GM12878 (cell line): Measurements from ENCODE around the gene AURKA. TPM values are rescaled to one million over a fixed set of nuclear protein-coding genes. Genes with fewer than 3 reads are reported as not detected.
A peak's percentile ranks its signal among the peaks of the same experiment; 100 is the strongest.

Experiments used
- ATAC-seq: fragments of 200-7000 bp; cut with Tn5 transposase; 3 replicates; pipeline ENCODE4 v1.9.1; 2020; ENCODE audit warnings: mild to moderate bottlenecking, moderate library complexity
- BruUV-seq: library from RNA; stranded (reverse); fragments of 400-500 nt; replicated peaks from 2 replicates; lab custom pipeline; 2021; lab: Mats Ljungman, UMichigan
- CTCF ChIA-PET: fragments of 300-600 bp; sonication (Branson Sonifier 250); formaldehyde crosslinking; extraction: SDS; loops from one replicate; lab custom pipeline; 2021; ENCODE audit warnings: inconsistent platforms; lab: Yijun Ruan, JAX
- POLR2A ChIA-PET: fragments of 350-600 bp; formaldehyde crosslinking; extraction: SDS; loops from one replicate; lab custom pipeline; 2021; ENCODE audit warnings: inconsistent platforms; lab: Charles Lee
- RAD21 ChIA-PET: fragments of 300-600 bp; sonication (Branson Sonifier 250); formaldehyde crosslinking; loops from one replicate; lab custom pipeline; 2023; ENCODE audit warnings: antibody characterized with exemption; ENCODE audit not compliant: unreplicated experiment; lab: Charles Lee
- SMC1A ChIA-PET: fragments of 300-600 bp; sonication (Branson Sonifier 250); formaldehyde crosslinking; loops from one replicate; lab custom pipeline; 2023; ENCODE audit not compliant: unreplicated experiment, uncharacterized antibody; lab: Charles Lee
- DNase-seq: peaks from one replicate; pipeline ENCODE4 v3.0.0-alpha.2; 2011; ENCODE audit warnings: low read depth, low spot score
- FAIRE-seq: peaks from 3 replicates; lab custom pipeline; 2011; peaks lifted over from hg19 to GRCh38; lab: Jason Lieb, UNC
- H2AFZ ChIP-seq: 2 replicates; pipeline ENCODE4 v1.6.0; 2011; ENCODE audit warnings: low read depth, low read length, control low read depth; ENCODE audit not compliant: control insufficient read depth
- H3K27ac ChIP-seq: 2 replicates; pipeline ENCODE4 v1.5.1; 2011; ENCODE audit warnings: control low read depth; ENCODE audit not compliant: control insufficient read depth, insufficient read depth
- H3K27me3 ChIP-seq, 2 experiments: replicated peaks in 1 of 2; 2 replicates each; pipeline versions ENCODE4 v1.6.0 to v1.6.1; 2011; ENCODE audit warnings: low read length in 1 of 2; ENCODE audit not compliant: control insufficient read depth in 2 of 2, insufficient read depth in 2 of 2
- H3K36me3 ChIP-seq, 2 experiments: 2 replicates each; pipeline ENCODE4 v1.5.1; 2011; ENCODE audit warnings: low read length in 1 of 2; ENCODE audit not compliant: control insufficient read depth in 2 of 2, insufficient read depth in 2 of 2
- H3K4me1 ChIP-seq: 2 replicates; pipeline ENCODE4 v1.6.1; 2011; ENCODE audit warnings: mild to moderate bottlenecking, low read length, moderate library complexity, mixed read lengths; ENCODE audit not compliant: control insufficient read depth, insufficient read depth
- H3K4me2 ChIP-seq: 2 replicates; pipeline ENCODE4 v1.6.0; 2011; ENCODE audit warnings: control low read depth; ENCODE audit not compliant: control insufficient read depth, insufficient read depth
- H3K4me3 ChIP-seq: fragments of 200-600 bp; sonication (generic); 2 replicates; pipeline ENCODE4 v1.5.1; 2016
- H3K79me2 ChIP-seq: 2 replicates; pipeline ENCODE4 v1.6.0; 2011; ENCODE audit warnings: low read length; ENCODE audit not compliant: control insufficient read depth, insufficient read depth
- H3K9ac ChIP-seq: 2 replicates; pipeline ENCODE4 v1.8.0; 2011; ENCODE audit warnings: low read length, control low read depth, mixed read lengths; ENCODE audit not compliant: control insufficient read depth, insufficient read depth
- H3K9me3 ChIP-seq: replicated peaks from 3 replicates; pipeline ENCODE4 v1.5.1; 2011; ENCODE audit warnings: mild to moderate bottlenecking, low read length; ENCODE audit not compliant: control insufficient read depth, insufficient read depth
- H4K20me1 ChIP-seq: 2 replicates; pipeline ENCODE4 v1.6.0; 2011; ENCODE audit not compliant: control insufficient read depth, insufficient read depth
- MTA3 ChIP-seq: IDR thresholded peaks from 2 replicates; pipeline ENCODE4 v1.6.1; 2012; ENCODE audit warnings: low read length, inconsistent platforms, borderline replicate concordance
- TCF7 ChIP-seq: IDR thresholded peaks from 2 replicates; pipeline ENCODE4 v1.6.1; 2014; ENCODE audit warnings: antibody characterized with exemption, borderline replicate concordance
- USF2 ChIP-seq: IDR thresholded peaks from 2 replicates; pipeline ENCODE4 v1.6.1; 2011; ENCODE audit warnings: low read depth, low read length, improper control_type of control experiment, borderline replicate concordance
- ZNF207 ChIP-seq: fragments of 450-650 bp; IDR thresholded peaks from 2 replicates; pipeline ENCODE4 v1.6.1; 2014; ENCODE audit warnings: antibody characterized with exemption, mild to moderate bottlenecking, borderline replicate concordance
- WGBS: methylation state at CpG from one replicate; pipeline ENCODE4 v1.1.6; 2016; ENCODE audit warnings: low lambda C conversion rate; ENCODE audit not compliant: insufficient replicate concordance, insufficient coverage; ENCODE audit errors: missing lambda C conversion rate; 5-methylcytosine and 5-hydroxymethylcytosine counted together
- in situ Hi-C: fragments of 300-500 bp; cut with MboI; formaldehyde crosslinking; loops from 9 replicates; pipeline ENCODE4 v1.14.3; 2018; ENCODE audit warnings: mixed read lengths
- intact Hi-C: fragments of 100-400 bp; cut with micrococcal nuclease; formaldehyde crosslinking; loops from one replicate; pipeline ENCODE4 v1.14.2; 2022; ENCODE audit not compliant: unreplicated experiment
- polyA plus RNA-seq, 11 experiments: library from polyadenylated mRNA; depleted of rRNA in 4 of 11; unstranded in 6 of 11; stranded (reverse) in 5 of 11; fragments of >200 nt; fragmentation: Nextera tagmentation in 4 of 11; fragmentation: Illumina TruSeq in 1 of 11; extraction: Ambion mirVana in 4 of 11; extraction: Trizol in 1 of 11; gene quantifications; 1 replicate in 1 of 11; 2 replicates in 10 of 11; pipeline versions ENCODE4 v1.2.1 to v1.2.3, GENCODE V29; 2011 to 2016; ENCODE audit warnings: inconsistent platforms in 2 of 11, missing spikeins in 2 of 11, low read depth in 1 of 11
- total RNA-seq, 4 experiments: library from RNA; depleted of rRNA in 3 of 4; stranded (reverse); fragments of >200 nt in 3 of 4; fragmentation: Illumina TruSeq in 1 of 4; extraction: Trizol in 1 of 4; gene quantifications; 2 replicates each; pipeline versions ENCODE4 v1.2.1 to v1.2.3, GENCODE V29; 2013 to 2021
- TF ChIP-seq, protein P1 (sequence below), 3 experiments: IDR thresholded peaks in 2 of 3; conservative IDR thresholded peaks in 1 of 3; 2 replicates each; pipeline ENCODE4 v1.5.1; 2011; ENCODE audit warnings: low read depth in 3 of 3, low read length in 3 of 3, mild to moderate bottlenecking in 3 of 3, control low read depth in 2 of 3, moderate library complexity in 2 of 3, inconsistent platforms in 1 of 3, mixed read lengths in 1 of 3; ENCODE audit not compliant: control insufficient read depth in 2 of 3, insufficient read depth in 1 of 3; ENCODE audit errors: extremely low read depth in 1 of 3
- TF ChIP-seq, protein P2 (sequence below): IDR thresholded peaks from 2 replicates; pipeline ENCODE4 v1.6.1; 2012; ENCODE audit warnings: low read depth, low read length, improper control_type of control experiment
- TF ChIP-seq, protein P3 (sequence below): IDR thresholded peaks from 2 replicates; pipeline ENCODE4 v1.6.1; 2012; ENCODE audit warnings: improper control_type of control experiment, low read depth, low read length; ENCODE audit not compliant: insufficient replicate concordance

Gene AURKA
- total and polyA plus RNA-seq, 10 of the 15 experiments (the other 5 are each of a cell fraction or from before 2014, with no cell fraction given): 57.3 to 122 (median 73.4) TPM

GRCh38 chr20:56391596-56392131, 351 bp downstream of the AURKA start:
- Histone ChIP-seq H4K20me1 (no peaks in the 10 kb centered on the region), H3K4me3 (peak overlapping the region; percentile 99), H3K4me2 (peak overlapping the region; percentile 83)
- intact Hi-C loops: loop anchor here (2.0 kb wide), 1 partner anchor 77 kb away; the partner anchor contains the start of gene RTF2
- no peak for FAIRE-seq
- TF ChIP-seq, protein P1, sequence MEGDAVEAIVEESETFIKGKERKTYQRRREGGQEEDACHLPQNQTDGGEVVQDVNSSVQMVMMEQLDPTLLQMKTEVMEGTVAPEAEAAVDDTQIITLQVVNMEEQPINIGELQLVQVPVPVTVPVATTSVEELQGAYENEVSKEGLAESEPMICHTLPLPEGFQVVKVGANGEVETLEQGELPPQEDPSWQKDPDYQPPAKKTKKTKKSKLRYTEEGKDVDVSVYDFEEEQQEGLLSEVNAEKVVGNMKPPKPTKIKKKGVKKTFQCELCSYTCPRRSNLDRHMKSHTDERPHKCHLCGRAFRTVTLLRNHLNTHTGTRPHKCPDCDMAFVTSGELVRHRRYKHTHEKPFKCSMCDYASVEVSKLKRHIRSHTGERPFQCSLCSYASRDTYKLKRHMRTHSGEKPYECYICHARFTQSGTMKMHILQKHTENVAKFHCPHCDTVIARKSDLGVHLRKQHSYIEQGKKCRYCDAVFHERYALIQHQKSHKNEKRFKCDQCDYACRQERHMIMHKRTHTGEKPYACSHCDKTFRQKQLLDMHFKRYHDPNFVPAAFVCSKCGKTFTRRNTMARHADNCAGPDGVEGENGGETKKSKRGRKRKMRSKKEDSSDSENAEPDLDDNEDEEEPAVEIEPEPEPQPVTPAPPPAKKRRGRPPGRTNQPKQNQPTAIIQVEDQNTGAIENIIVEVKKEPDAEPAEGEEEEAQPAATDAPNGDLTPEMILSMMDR (IDR thresholded peaks at IDR 0.05 in 2 of 3, conservative IDR thresholded peaks at IDR 0.05 in 1 of 3; ENCODE audit: control insufficient read depth in 2 of 3, extremely low read depth in 1 of 3, insufficient read depth in 1 of 3, low read depth in 3 of 3, low read length in 3 of 3): 0 out of 6 replicates have a peak, but pooled peaks of 1 of the 3 experiments have one; percentile 4
- no peak for TF ChIP-seq MTA3
- TF ChIP-seq, protein P2, sequence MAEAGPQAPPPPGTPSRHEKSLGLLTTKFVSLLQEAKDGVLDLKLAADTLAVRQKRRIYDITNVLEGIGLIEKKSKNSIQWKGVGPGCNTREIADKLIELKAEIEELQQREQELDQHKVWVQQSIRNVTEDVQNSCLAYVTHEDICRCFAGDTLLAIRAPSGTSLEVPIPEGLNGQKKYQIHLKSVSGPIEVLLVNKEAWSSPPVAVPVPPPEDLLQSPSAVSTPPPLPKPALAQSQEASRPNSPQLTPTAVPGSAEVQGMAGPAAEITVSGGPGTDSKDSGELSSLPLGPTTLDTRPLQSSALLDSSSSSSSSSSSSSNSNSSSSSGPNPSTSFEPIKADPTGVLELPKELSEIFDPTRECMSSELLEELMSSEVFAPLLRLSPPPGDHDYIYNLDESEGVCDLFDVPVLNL: no peak
- no peak for TF ChIP-seq TCF7
- TF ChIP-seq, protein P3, sequence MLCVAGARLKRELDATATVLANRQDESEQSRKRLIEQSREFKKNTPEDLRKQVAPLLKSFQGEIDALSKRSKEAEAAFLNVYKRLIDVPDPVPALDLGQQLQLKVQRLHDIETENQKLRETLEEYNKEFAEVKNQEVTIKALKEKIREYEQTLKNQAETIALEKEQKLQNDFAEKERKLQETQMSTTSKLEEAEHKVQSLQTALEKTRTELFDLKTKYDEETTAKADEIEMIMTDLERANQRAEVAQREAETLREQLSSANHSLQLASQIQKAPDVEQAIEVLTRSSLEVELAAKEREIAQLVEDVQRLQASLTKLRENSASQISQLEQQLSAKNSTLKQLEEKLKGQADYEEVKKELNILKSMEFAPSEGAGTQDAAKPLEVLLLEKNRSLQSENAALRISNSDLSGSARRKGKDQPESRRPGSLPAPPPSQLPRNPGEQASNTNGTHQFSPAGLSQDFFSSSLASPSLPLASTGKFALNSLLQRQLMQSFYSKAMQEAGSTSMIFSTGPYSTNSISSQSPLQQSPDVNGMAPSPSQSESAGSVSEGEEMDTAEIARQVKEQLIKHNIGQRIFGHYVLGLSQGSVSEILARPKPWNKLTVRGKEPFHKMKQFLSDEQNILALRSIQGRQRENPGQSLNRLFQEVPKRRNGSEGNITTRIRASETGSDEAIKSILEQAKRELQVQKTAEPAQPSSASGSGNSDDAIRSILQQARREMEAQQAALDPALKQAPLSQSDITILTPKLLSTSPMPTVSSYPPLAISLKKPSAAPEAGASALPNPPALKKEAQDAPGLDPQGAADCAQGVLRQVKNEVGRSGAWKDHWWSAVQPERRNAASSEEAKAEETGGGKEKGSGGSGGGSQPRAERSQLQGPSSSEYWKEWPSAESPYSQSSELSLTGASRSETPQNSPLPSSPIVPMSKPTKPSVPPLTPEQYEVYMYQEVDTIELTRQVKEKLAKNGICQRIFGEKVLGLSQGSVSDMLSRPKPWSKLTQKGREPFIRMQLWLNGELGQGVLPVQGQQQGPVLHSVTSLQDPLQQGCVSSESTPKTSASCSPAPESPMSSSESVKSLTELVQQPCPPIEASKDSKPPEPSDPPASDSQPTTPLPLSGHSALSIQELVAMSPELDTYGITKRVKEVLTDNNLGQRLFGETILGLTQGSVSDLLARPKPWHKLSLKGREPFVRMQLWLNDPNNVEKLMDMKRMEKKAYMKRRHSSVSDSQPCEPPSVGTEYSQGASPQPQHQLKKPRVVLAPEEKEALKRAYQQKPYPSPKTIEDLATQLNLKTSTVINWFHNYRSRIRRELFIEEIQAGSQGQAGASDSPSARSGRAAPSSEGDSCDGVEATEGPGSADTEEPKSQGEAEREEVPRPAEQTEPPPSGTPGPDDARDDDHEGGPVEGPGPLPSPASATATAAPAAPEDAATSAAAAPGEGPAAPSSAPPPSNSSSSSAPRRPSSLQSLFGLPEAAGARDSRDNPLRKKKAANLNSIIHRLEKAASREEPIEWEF: no peak
- TF ChIP-seq ZNF207: no peak
- TF ChIP-seq USF2: no peak
- TF ChIP-seq, all 136 proteins: peak for 1
- BruUV-seq: no TSS peak
- Histone ChIP-seq H2AFZ (peak overlapping the region; percentile 84), H3K27me3 (no peaks in the 10 kb centered on the region), H3K27ac (peak overlapping the region; percentile 78), H3K9ac (peak overlapping the region; percentile 90), H3K4me1 (peaks cover 3% of the 10 kb centered on the region; the same call in 1 of the 2 replicates), H3K79me2 (peaks cover 63% of the 10 kb centered on the region), H3K36me3 (peaks cover 3 to 12% of the 10 kb centered on the region in 2 experiments), H3K9me3 (no peaks in the 10 kb centered on the region)
- ATAC-seq (peak; percentile 64), DNase-seq (no peak)
- under 1% methylated on average over 29 of the region's 29 CpGs for WGBS
- RAD21 ChIA-PET: interaction anchor here (1.5 to 2.5 kb wide), 4 partner anchors 19 to 77 kb away, joined by 4 to 9 read pairs (median 6); partner anchors contain the start of genes CASS4, FAM210B and RTF2
- in situ Hi-C loops: no loop called here
- CTCF ChIA-PET: interaction anchor here (0.8 to 2.1 kb wide), 5 partner anchors 9 to 78 kb away, joined by 4 to 6 read pairs (median 4); partner anchors contain the start of gene CASS4
- POLR2A ChIA-PET: interaction anchor here (0.8 to 1.2 kb wide), 4 partner anchors 9 to 19 kb away, joined by 3 to 7 read pairs (median 4); no protein-coding TSS in a partner anchor
- SMC1A ChIA-PET: interaction anchor here (0.6 to 3.8 kb wide), 8 partner anchors 11 to 1389 kb away, joined by 3 to 14 read pairs (median 3); partner anchors contain the start of gene RTF2
